Measurements from ENCODE around the gene LIN37. TPM values are rescaled to one million over a fixed set of nuclear protein-coding genes. Genes with fewer than 3 reads are reported as not detected.
"Not testable (repeated sequence)": the region's sequence is repeated elsewhere in the genome, so short reads cannot be mapped to it uniquely, and the experiment has no call there.

Gene LIN37
- total and polyA plus RNA-seq, 2 experiments from 2014 or later, result 11.4 to 16.0 TPM

DNA sequence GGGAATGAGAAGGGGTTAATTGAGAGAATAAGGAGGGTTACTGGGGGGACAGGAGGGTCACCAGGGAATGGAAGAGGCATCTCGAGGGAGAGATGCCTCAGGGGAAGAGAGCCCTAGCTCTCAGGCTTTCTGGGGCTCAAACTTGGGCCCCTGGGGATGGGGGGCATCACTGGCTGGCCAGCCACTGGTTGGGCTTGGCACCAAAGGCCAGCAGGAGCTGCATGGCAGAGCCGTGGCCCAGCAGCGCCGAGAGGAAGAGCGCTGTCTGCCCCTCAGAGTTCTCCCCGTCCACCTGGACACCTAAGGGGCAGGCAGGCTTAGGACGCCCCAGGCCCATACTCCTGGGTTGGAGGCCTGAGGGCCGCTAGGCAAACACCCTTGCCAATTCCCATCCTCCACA lies 44.5 kb downstream of the LIN37 start:
- no peak overlapping the region for H3K27ac ChIP-seq
- H3K4me1 ChIP-seq (ENCODE audit: low read depth), result no peaks in the 10 kb centered on the region
- H3K27me3 ChIP-seq, result peaks cover 31% of the 10 kb centered on the region
- TF ChIP-seq, protein P1, sequence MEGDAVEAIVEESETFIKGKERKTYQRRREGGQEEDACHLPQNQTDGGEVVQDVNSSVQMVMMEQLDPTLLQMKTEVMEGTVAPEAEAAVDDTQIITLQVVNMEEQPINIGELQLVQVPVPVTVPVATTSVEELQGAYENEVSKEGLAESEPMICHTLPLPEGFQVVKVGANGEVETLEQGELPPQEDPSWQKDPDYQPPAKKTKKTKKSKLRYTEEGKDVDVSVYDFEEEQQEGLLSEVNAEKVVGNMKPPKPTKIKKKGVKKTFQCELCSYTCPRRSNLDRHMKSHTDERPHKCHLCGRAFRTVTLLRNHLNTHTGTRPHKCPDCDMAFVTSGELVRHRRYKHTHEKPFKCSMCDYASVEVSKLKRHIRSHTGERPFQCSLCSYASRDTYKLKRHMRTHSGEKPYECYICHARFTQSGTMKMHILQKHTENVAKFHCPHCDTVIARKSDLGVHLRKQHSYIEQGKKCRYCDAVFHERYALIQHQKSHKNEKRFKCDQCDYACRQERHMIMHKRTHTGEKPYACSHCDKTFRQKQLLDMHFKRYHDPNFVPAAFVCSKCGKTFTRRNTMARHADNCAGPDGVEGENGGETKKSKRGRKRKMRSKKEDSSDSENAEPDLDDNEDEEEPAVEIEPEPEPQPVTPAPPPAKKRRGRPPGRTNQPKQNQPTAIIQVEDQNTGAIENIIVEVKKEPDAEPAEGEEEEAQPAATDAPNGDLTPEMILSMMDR (IDR thresholded peaks at IDR 0.05; ENCODE audit: low read depth, low read length), result no peak
- H3K4me3 ChIP-seq, result no peak overlapping the region
- H3K36me3 ChIP-seq, result no peaks in the 10 kb centered on the region
- H3K9me3 ChIP-seq (ENCODE audit: low read depth), result no peaks in the 10 kb centered on the region
- no peak for DNase-seq (ENCODE audit: low read depth in 1 of 2, low spot score in 1 of 2)

- TF ChIP-seq, protein P1 (IDR thresholded peaks at IDR 0.05; ENCODE audit: low read depth, low read length), result no peak
- Histone ChIP-seq H3K27ac (no peak overlapping the region), H3K4me1 (ENCODE audit: low read depth) (no peaks in the 10 kb centered on the region), H3K27me3 (peaks cover 35% of the 10 kb centered on the region), H3K4me3 (no peak overlapping the region), H3K36me3 (no peaks in the 10 kb centered on the region), H3K9me3 (ENCODE audit: low read depth) (no peaks in the 10 kb centered on the region)
- DNase-seq (ENCODE audit: low read depth in 1 of 2, low spot score in 1 of 2), result peak in 1 of 2 donors; percentile 17
Observed at GRCh38 chr19:35793381-35794165, 45.2 kb downstream of the LIN37 start.

- H3K27ac ChIP-seq; H3K4me3 ChIP-seq; H3K9me3 ChIP-seq (ENCODE audit: low read depth); H3K36me3 ChIP-seq; H3K4me1 ChIP-seq (ENCODE audit: low read depth); DNase-seq (ENCODE audit: low read depth in 1 of 2, low spot score in 1 of 2): not testable (repeated sequence)
- H3K27me3 ChIP-seq, result peaks cover 35% of the 10 kb centered on the region
Observed at GRCh38 chr19:35795564-35795963, 47.2 kb downstream of the LIN37 start.

GRCh38 chr19:35796645-35797542 lies 48.5 kb downstream of the LIN37 start:
- Histone ChIP-seq H3K4me1 (ENCODE audit: low read depth) (no peaks in the 10 kb centered on the region), H3K27me3 (peaks cover 35% of the 10 kb centered on the region), H3K4me3 (no peak overlapping the region), H3K27ac (no peak overlapping the region), H3K36me3 (no peaks in the 10 kb centered on the region), H3K9me3 (ENCODE audit: low read depth) (no peaks in the 10 kb centered on the region)
- no peak for DNase-seq (ENCODE audit: low read depth in 1 of 2, low spot score in 1 of 2)
- TF ChIP-seq, protein P1 (IDR thresholded peaks at IDR 0.05; ENCODE audit: low read depth, low read length), result no peak

GRCh38 chr19:35797663-35798062 lies 49.3 kb downstream of the LIN37 start:
- H3K27me3 ChIP-seq, result peaks cover 35% of the 10 kb centered on the region
- DNase-seq (ENCODE audit: low read depth in 1 of 2, low spot score in 1 of 2), result peak; percentile 7 to 27
- no peak overlapping the region for H3K4me3 ChIP-seq
- H3K27ac ChIP-seq, result no peak overlapping the region
- TF ChIP-seq, protein P1 (IDR thresholded peaks at IDR 0.05; ENCODE audit: low read depth, low read length), result no peak
- no peaks in the 10 kb centered on the region for H3K36me3 ChIP-seq
- no peaks in the 10 kb centered on the region for H3K4me1 ChIP-seq (ENCODE audit: low read depth)
- no peaks in the 10 kb centered on the region for H3K9me3 ChIP-seq (ENCODE audit: low read depth)

GRCh38 chr19:35801828-35802227 lies 53.5 kb downstream of the LIN37 start:
- no peak for DNase-seq (ENCODE audit: low read depth in 1 of 2, low spot score in 1 of 2)
- H3K27me3 ChIP-seq, result peaks cover 14% of the 10 kb centered on the region
- no peaks in the 10 kb centered on the region for H3K9me3 ChIP-seq (ENCODE audit: low read depth)
- no peaks in the 10 kb centered on the region for H3K4me1 ChIP-seq (ENCODE audit: low read depth)
- no peaks in the 10 kb centered on the region for H3K36me3 ChIP-seq
- TF ChIP-seq, protein P1 (IDR thresholded peaks at IDR 0.05; ENCODE audit: low read depth, low read length), result no peak
- no peak overlapping the region for H3K27ac ChIP-seq
- H3K4me3 ChIP-seq, result no peak overlapping the region
